ENCODE data around the gene TNNI2. TPM values are rescaled to one million over a fixed set of nuclear protein-coding genes. Genes with fewer than 3 reads are reported as not detected.
A peak's percentile ranks its signal among the peaks of the same experiment; 100 is the strongest.

The TNNI2 gene
- total and polyA plus RNA-seq, 2 experiments from 2014 or later, result 0.73 to 5.5 TPM

DNA sequence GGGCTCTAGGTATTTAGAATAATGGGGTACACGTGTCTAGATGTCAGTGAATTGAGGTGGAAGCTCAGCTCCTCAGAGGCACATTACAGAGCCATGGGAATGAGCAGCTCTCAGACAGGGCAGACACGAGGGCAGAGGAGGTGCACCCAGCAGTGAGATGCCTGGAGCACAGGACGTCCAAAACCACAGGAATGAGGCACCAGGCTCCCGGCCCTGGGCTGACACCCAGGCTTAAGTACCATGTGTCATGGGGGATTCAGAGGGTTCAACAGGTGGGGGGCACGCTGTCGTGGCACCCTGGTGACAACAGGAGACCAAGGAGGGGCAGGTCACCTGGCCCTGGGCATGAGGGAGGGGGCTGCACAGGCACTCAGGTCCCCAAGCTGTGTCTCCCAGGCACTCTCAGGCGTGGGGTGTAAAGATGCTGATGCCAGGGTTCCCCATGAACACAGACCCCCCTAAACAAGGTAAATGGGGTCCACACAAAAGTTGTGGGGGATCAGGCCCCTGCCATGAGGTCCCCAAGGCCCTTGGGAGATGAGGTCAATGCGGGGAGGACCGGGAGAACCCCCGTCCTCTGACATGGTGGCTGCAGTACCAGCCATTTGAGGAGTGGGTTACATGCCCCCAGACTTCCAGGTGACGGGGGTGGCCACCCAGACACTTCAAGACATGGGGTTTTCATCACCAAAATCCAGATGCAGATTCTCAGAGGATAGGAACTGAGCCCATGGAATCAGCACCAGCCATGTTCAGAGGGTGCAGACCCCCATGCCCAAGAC lies 9.6 kb upstream of the TNNI2 start:
- Histone ChIP-seq H3K79me2 (peaks cover 3% of the 10 kb centered on the region), H4K20me1 (ENCODE audit: insufficient read depth, poor library complexity, severe bottlenecking) (no peaks in the 10 kb centered on the region), H3K27ac (no peak overlapping the region), H3K4me3 (no peak overlapping the region), H3K9me2 (replicated peaks; ENCODE audit: insufficient read depth) (no peaks in the 10 kb centered on the region), H3K4me2 (no peak overlapping the region), H2AFZ (no peak overlapping the region), H3K27me3 (no peaks in the 10 kb centered on the region), H3K36me3 (replicated peaks; ENCODE audit: insufficient read depth, low read depth) (no peaks in the 10 kb centered on the region), H3K4me1 (ENCODE audit: insufficient read depth) (peaks cover 69% of the 10 kb centered on the region), H3K9me3 (ENCODE audit: low read depth) (no peaks in the 10 kb centered on the region)
- TF ChIP-seq EZH2 (IDR thresholded peaks at IDR 0.05; ENCODE audit: borderline replicate concordance), result no peak
- no peak for TF ChIP-seq EZH2phosphoT487 (IDR thresholded peaks at IDR 0.05; ENCODE audit: low read depth, severe bottlenecking, unreplicated experiment)
- TF ChIP-seq, protein P1, sequence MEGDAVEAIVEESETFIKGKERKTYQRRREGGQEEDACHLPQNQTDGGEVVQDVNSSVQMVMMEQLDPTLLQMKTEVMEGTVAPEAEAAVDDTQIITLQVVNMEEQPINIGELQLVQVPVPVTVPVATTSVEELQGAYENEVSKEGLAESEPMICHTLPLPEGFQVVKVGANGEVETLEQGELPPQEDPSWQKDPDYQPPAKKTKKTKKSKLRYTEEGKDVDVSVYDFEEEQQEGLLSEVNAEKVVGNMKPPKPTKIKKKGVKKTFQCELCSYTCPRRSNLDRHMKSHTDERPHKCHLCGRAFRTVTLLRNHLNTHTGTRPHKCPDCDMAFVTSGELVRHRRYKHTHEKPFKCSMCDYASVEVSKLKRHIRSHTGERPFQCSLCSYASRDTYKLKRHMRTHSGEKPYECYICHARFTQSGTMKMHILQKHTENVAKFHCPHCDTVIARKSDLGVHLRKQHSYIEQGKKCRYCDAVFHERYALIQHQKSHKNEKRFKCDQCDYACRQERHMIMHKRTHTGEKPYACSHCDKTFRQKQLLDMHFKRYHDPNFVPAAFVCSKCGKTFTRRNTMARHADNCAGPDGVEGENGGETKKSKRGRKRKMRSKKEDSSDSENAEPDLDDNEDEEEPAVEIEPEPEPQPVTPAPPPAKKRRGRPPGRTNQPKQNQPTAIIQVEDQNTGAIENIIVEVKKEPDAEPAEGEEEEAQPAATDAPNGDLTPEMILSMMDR (IDR thresholded peaks at IDR 0.05; ENCODE audit: poor library complexity), result no peak
- 80% methylated on average over 11 of the region's 11 CpGs for WGBS (ENCODE audit: low lambda C conversion rate, missing lambda C conversion rate)
- no peak for DNase-seq (ENCODE audit: low spot score)

DNA sequence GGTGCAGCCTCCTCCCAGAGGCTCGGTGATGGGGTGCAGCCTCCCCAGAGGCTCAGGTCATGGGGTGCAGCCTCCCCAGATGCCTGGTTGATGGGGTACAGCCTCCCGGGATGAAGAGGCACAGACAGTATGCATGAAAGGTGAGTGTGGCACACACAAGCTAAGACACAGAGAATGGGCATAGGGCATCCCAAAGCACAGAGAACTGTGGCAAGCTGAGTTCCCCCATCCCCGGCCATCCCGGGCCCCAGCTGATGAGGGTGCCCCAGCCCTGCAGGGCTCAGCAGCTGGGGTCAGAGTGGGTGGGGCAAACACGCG lies 8.8 kb upstream of the TNNI2 start:
- H3K27me3 ChIP-seq, result no peaks in the 10 kb centered on the region
- H3K4me2 ChIP-seq, result peak overlapping the region; percentile 68
- no peak for DNase-seq (ENCODE audit: low spot score)
- H4K20me1 ChIP-seq (ENCODE audit: insufficient read depth, poor library complexity, severe bottlenecking), result no peaks in the 10 kb centered on the region
- WGBS (ENCODE audit: low lambda C conversion rate, missing lambda C conversion rate), result 68% methylated on average over 6 of the region's 6 CpGs
- H3K9me3 ChIP-seq (ENCODE audit: low read depth), result no peaks in the 10 kb centered on the region
- no peak overlapping the region for H2AFZ ChIP-seq
- H3K36me3 ChIP-seq (replicated peaks; ENCODE audit: insufficient read depth, low read depth), result no peaks in the 10 kb centered on the region
- H3K79me2 ChIP-seq, result peaks cover 3% of the 10 kb centered on the region
- H3K4me3 ChIP-seq, result no peak overlapping the region
- peaks cover 76% of the 10 kb centered on the region for H3K4me1 ChIP-seq (ENCODE audit: insufficient read depth)
- TF ChIP-seq EZH2phosphoT487 (IDR thresholded peaks at IDR 0.05; ENCODE audit: low read depth, severe bottlenecking, unreplicated experiment), result no peak
- TF ChIP-seq, protein P1 (IDR thresholded peaks at IDR 0.05; ENCODE audit: poor library complexity), result no peak
- no peak for TF ChIP-seq EZH2 (IDR thresholded peaks at IDR 0.05; ENCODE audit: borderline replicate concordance)
- H3K27ac ChIP-seq, result peak overlapping the region; percentile 99
- no peaks in the 10 kb centered on the region for H3K9me2 ChIP-seq (replicated peaks; ENCODE audit: insufficient read depth)

DNA sequence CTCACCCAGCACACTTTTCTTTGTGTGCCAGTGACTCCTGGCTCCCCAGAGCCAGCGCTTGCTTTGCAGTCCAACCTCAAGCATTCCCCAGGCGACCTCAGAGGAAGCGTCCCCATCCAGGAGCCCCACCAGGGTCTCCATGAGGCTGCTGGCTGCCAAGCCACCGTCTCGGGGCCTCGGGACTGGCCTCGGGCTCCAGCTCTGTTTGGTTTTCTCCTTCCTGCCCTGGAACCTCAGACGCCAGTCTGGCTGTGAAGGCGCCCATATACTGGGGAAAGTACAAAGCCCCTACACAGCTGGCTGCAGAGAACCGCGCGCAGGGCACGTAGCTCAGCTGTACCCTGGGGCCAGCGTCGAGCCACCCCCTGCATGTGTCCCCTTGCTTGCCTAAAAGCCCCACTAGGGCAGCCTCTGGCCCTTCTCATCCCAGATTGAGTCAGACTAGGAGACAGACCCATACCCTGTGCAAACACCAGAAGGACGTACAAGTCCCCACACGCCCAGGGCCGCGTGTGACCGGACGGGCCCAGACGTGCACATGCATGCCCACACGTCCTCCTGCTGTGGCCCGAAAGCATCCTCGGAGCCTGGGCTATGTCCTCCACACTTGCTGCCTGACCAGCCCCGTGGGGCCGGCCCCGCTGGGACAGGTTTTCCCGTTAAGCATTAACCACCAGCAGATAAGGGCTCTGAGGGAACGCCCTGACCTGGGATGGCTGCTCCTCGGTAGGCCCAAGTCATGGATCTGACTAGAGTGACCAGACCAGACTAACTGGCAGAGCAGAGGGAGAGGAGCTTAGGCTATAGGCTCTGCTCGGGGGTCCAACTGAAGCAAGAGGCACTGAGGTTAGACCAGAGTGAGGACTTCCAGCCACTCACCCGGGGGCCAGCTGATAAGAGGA lies 8.2 kb upstream of the TNNI2 start:
- no peaks in the 10 kb centered on the region for H3K9me2 ChIP-seq (replicated peaks; ENCODE audit: insufficient read depth)
- H3K27me3 ChIP-seq, result no peaks in the 10 kb centered on the region
- no peak overlapping the region for H3K4me3 ChIP-seq
- H3K36me3 ChIP-seq (replicated peaks; ENCODE audit: insufficient read depth, low read depth), result no peaks in the 10 kb centered on the region
- no peaks in the 10 kb centered on the region for H4K20me1 ChIP-seq (ENCODE audit: insufficient read depth, poor library complexity, severe bottlenecking)
- peaks cover 3% of the 10 kb centered on the region for H3K79me2 ChIP-seq
- TF ChIP-seq, protein P1 (IDR thresholded peaks at IDR 0.05; ENCODE audit: poor library complexity), result no peak
- TF ChIP-seq EZH2 (IDR thresholded peaks at IDR 0.05; ENCODE audit: borderline replicate concordance) (no peak), EZH2phosphoT487 (IDR thresholded peaks at IDR 0.05; ENCODE audit: low read depth, severe bottlenecking, unreplicated experiment) (no peak)
- peak overlapping the region; percentile 99 for H3K27ac ChIP-seq
- no peak overlapping the region for H2AFZ ChIP-seq
- 36% methylated on average over 33 of the region's 33 CpGs for WGBS (ENCODE audit: low lambda C conversion rate, missing lambda C conversion rate)
- H3K4me2 ChIP-seq, result peak overlapping the region; percentile 68
- peaks cover 79% of the 10 kb centered on the region for H3K4me1 ChIP-seq (ENCODE audit: insufficient read depth)
- no peaks in the 10 kb centered on the region for H3K9me3 ChIP-seq (ENCODE audit: low read depth)
- peak; percentile 90 for DNase-seq (ENCODE audit: low spot score)

Data from hepatocyte (in vitro differentiated cells).